HEK293 (cell line): ENCODE data around the gene ZC3HAV1L.
"Not testable (repeated sequence)": the region's sequence is repeated elsewhere in the genome, so short reads cannot be mapped to it uniquely, and the experiment has no call there.

Experiments used
- CTCF ChIA-PET: fragments of 350-600 bp; formaldehyde crosslinking; extraction: SDS; loops from one replicate; lab custom pipeline; 2021; ENCODE audit warnings: antibody characterized with exemption; lab: Yijun Ruan, JAX
- POLR2A ChIA-PET: fragments of 300-600 bp; formaldehyde crosslinking; extraction: SDS; loops from one replicate; lab custom pipeline; 2020; ENCODE audit warnings: antibody characterized with exemption, inconsistent platforms; lab: Yijun Ruan, JAX
- H3K27ac ChIP-seq: fragments of 200-500 bp; sonication (Bioruptor generic); 2 replicates; pipeline ENCODE4 v1.5.1; 2014; ENCODE audit warnings: low read depth, low read length, control low read depth, inconsistent platforms; ENCODE audit errors: extremely low read depth
- H3K36me3 ChIP-seq, 2 experiments: fragments of 200-500 bp in 1 of 2; sonication (Bioruptor generic) in 1 of 2; 1 replicate in 1 of 2; 2 replicates in 1 of 2; pipeline ENCODE4 v1.5.1; 2014 to 2017; ENCODE audit warnings: inconsistent platforms in 2 of 2, low read length in 2 of 2; ENCODE audit not compliant: control insufficient read depth in 2 of 2, insufficient read depth in 1 of 2
- H3K4me1 ChIP-seq: fragments of 200-500 bp; sonication (Bioruptor generic); 2 replicates; pipeline ENCODE4 v1.5.1; 2014; ENCODE audit warnings: mild to moderate bottlenecking, low read length, inconsistent platforms; ENCODE audit not compliant: control insufficient read depth, insufficient read depth
- H3K4me3 ChIP-seq: 2 replicates; pipeline ENCODE4 v1.5.1; 2011; ENCODE audit warnings: low read depth, mild to moderate bottlenecking, control low read depth, low read length, moderate library complexity
- H3K9me3 ChIP-seq: fragments of 200-500 bp; sonication (Bioruptor generic); 2 replicates; pipeline ENCODE4 v1.5.1; 2014; ENCODE audit warnings: low read depth, low read length, inconsistent platforms; ENCODE audit not compliant: control insufficient read depth, insufficient read depth
- ZBTB17 ChIP-seq: fragments of 450-650 bp; formaldehyde crosslinking; IDR thresholded peaks from 2 replicates; pipeline ENCODE4 v1.5.1; 2016; ENCODE audit warnings: missing biosample characterization, missing genetic modification characterization
- ZNF140 ChIP-seq: fragments of 450-650 bp; formaldehyde crosslinking; IDR thresholded peaks from 2 replicates; pipeline ENCODE4 v1.5.1; 2016; ENCODE audit warnings: missing biosample characterization, missing genetic modification characterization
- ZNF202 ChIP-seq: fragments of 450-650 bp; formaldehyde crosslinking; IDR thresholded peaks from 2 replicates; pipeline ENCODE4 v1.5.1; 2016; ENCODE audit warnings: missing biosample characterization, missing genetic modification characterization, borderline replicate concordance
- ZNF211 ChIP-seq: fragments of 450-650 bp; formaldehyde crosslinking; IDR thresholded peaks from 2 replicates; pipeline ENCODE4 v1.5.1; 2016; ENCODE audit warnings: low read depth, missing biosample characterization, missing genetic modification characterization
- ZNF341 ChIP-seq: fragments of 450-650 bp; formaldehyde crosslinking; IDR thresholded peaks from 2 replicates; pipeline ENCODE4; 2016; ENCODE audit warnings: low read depth, missing biosample characterization, missing genetic modification characterization
- ZNF600 ChIP-seq: fragments of 450-650 bp; formaldehyde crosslinking; IDR thresholded peaks from 2 replicates; pipeline ENCODE4 v1.5.1; 2016; ENCODE audit warnings: missing biosample characterization, missing genetic modification characterization
- ZSCAN30 ChIP-seq: fragments of 450-650 bp; IDR thresholded peaks from 2 replicates; pipeline ENCODE4 v1.5.1; 2018; ENCODE audit warnings: missing biosample characterization, mild to moderate bottlenecking, missing genetic modification characterization, moderate library complexity
- TF ChIP-seq, protein P1 (sequence below): fragments of 450-650 bp; formaldehyde crosslinking; IDR thresholded peaks from 2 replicates; pipeline ENCODE4 v1.5.1; 2016; ENCODE audit warnings: missing biosample characterization, missing genetic modification characterization

The ZC3HAV1L gene

DNA sequence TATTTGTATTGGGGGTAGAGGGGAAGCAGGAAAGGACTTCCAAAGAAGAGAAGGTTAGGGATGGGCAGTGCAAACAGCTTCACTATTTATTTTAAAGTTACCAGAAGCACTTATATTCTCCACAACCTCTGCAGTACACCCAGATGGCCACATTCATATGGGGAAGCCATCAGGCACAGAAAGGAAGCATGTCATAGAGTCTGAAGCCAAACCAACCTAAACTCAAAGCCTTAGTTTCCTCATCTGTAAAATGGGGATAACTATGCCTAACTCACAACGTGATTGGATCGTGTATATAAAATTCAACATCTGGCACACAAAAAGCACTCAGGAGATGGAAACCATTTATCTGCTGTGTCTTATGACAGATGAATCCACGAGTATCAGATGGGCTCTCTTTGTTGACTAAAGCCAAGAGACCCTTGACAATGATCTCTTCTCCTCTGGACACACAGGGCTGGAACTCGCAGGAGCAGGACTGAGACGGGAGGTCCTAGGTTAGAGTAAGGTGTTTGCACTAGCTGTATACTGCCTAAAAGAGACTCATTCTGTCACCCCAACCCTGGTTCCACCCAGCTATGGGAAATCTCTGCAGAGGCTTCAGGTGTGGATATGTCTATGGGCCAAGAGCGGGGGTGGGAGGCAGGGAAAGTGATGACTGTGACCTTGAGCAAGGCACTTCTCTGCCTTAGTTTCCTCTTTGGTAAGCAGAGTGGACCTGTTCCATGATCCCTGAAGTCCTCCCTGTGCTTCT is 56.4 kb downstream of the ZC3HAV1L start:
- no peak overlapping the region for H3K4me3 ChIP-seq
- CTCF ChIA-PET = interaction anchor here (1.3 to 1.6 kb wide), 2 partner anchors 38 to 93 kb away, joined by 5 to 7 read pairs; no protein-coding TSS in a partner anchor
- TF ChIP-seq ZSCAN30 (tag by site-specific recombination) (0 out of 2 replicates have a peak, but pooled peaks have one; percentile 25), ZNF140 (no peak)
- TF ChIP-seq, protein P1, sequence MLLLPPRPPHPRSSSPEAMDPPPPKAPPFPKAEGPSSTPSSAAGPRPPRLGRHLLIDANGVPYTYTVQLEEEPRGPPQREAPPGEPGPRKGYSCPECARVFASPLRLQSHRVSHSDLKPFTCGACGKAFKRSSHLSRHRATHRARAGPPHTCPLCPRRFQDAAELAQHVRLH (tag by site-specific recombination) = peak; percentile 32; the same call in 1 of the 2 replicates
- TF ChIP-seq, all 188 proteins: peak for 2
- peaks cover 4% of the 10 kb centered on the region; the same call in 1 of the 2 replicates for H3K4me1 ChIP-seq
- POLR2A ChIA-PET = no interaction called here
- no peak overlapping the region for H3K27ac ChIP-seq
- H3K9me3 ChIP-seq = no peaks in the 10 kb centered on the region
- H3K36me3 ChIP-seq = no peaks in the 10 kb centered on the region

DNA sequence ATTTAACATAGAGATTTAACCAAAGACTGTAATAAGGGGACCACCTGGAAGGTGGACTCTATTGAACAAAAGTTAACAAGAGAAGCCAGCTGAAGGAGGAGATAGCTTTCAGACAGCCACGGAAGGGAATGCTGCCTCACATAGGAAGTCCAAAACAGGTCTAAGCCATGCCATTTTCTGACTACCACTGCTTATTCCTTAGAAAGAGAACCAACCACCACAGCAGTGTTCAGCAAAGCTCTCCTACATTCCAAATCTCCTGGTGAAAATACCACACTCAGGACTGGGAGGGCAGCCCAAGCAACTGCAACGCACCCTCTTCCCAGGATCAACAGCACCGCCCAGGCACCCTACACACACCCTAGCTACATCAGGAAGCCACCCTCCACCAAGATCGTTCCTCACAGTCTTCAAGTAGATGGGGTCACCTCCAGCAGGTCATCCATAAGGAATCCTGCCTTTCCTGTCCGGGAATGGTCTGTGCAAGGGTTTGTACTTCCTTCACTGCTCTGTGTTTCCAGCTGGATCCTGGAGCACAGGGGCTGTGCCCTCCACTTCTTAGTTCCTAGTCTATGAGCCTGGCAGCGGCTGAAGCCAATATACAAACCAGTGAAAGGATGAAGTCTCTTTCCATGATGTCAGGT is 57.2 kb downstream of the ZC3HAV1L start:
- no peak overlapping the region for H3K4me3 ChIP-seq
- TF ChIP-seq ZBTB17 (tag by site-specific recombination) (peak; percentile 36; the same call in 1 of the 2 replicates), ZNF600 (tag by site-specific recombination) (peak; percentile 91), ZNF202 (tag by site-specific recombination) (no peak), ZNF211 (no peak)
- ChIA-PET POLR2A (no interaction called here), CTCF (interaction anchor here (0.9 to 1.3 kb wide), 2 partner anchors 39 to 104 kb away, joined by 3 to 5 read pairs; no protein-coding TSS in a partner anchor)
- H3K27ac ChIP-seq = no peak overlapping the region
- no peaks in the 10 kb centered on the region for H3K9me3 ChIP-seq
- H3K36me3 ChIP-seq = no peaks in the 10 kb centered on the region
- peaks cover 4% of the 10 kb centered on the region; the same call in 1 of the 2 replicates for H3K4me1 ChIP-seq

DNA sequence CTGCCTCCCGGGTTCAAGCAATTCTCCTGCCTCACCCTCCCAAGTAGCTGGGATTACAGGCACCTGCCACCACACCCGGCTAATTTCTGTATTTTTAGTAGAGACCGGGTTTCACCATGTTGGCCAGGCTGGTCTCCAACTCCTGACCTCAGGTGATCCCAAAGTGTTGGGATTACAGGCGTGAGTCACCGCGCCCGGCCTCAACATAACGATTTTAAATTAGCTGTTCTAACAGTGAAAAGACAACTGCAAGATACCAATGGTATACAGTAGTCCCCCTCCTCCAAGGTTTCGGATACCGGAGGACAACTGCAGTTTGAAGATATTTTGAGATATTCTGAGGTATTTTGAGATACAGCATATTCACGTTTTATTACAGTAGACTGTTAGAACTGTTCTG is 59.7 kb downstream of the ZC3HAV1L start:
- H3K4me1 ChIP-seq, H3K27ac ChIP-seq, H3K4me3 ChIP-seq, H3K9me3 ChIP-seq, POLR2A ChIA-PET, H3K36me3 ChIP-seq: not testable (repeated sequence)
- CTCF ChIA-PET = interaction anchor here (0.6 kb wide), 2 partner anchors 127 to 1028 kb away, joined by 3 read pairs; no protein-coding TSS in a partner anchor
- TF ChIP-seq ZNF341 (tag by site-specific recombination) (peak; percentile 70), ZNF600 (tag by site-specific recombination) (peak; percentile 34; the same call in 1 of the 2 replicates)
- TF ChIP-seq, all 188 proteins: peak for 2; not testable (repeated sequence) for 186
